IPS DF 6.9 (cell line): Measurements from ENCODE around the gene CACNA1E.
A peak's percentile ranks its signal among the peaks of the same experiment; 100 is the strongest.

ENCODE experiments used
- DNase-seq: peaks from one replicate; pipeline ENCODE4 v3.0.0-alpha.2; 2013; ENCODE audit warnings: low read depth, low spot score
- H3K27ac ChIP-seq: one replicate; pipeline ENCODE4 v1.5.1; 2013; ENCODE audit warnings: low read length, control low read depth
- H3K27me3 ChIP-seq: 2 replicates; pipeline ENCODE4 v1.6.1; 2013; ENCODE audit warnings: mild to moderate bottlenecking, low read length; ENCODE audit not compliant: control insufficient read depth, insufficient read depth
- H3K36me3 ChIP-seq: 2 replicates; pipeline ENCODE4 v1.6.1; 2013; ENCODE audit warnings: low read length; ENCODE audit not compliant: control insufficient read depth, insufficient read depth
- H3K4me1 ChIP-seq: 2 replicates; pipeline ENCODE4 v1.6.1; 2013; ENCODE audit warnings: low read length; ENCODE audit not compliant: control insufficient read depth, insufficient read depth
- H3K4me3 ChIP-seq: 2 replicates; pipeline ENCODE4 v1.5.1; 2013; ENCODE audit warnings: mild to moderate bottlenecking, low read length
- H3K9me3 ChIP-seq: 2 replicates; pipeline ENCODE4 v1.6.1; 2013; ENCODE audit warnings: low read length, inconsistent platforms; ENCODE audit not compliant: control insufficient read depth, insufficient read depth
- WGBS: extraction: QIAGEN DNeasy Blood & Tissue Kit; methylation state at CpG from one replicate; pipeline ENCODE4 v1.1.7; 2013; ENCODE audit warnings: mixed read lengths, missing lambda C conversion rate; ENCODE audit not compliant: insufficient read length, insufficient coverage; 5-methylcytosine and 5-hydroxymethylcytosine counted together

The CACNA1E gene

DNA sequence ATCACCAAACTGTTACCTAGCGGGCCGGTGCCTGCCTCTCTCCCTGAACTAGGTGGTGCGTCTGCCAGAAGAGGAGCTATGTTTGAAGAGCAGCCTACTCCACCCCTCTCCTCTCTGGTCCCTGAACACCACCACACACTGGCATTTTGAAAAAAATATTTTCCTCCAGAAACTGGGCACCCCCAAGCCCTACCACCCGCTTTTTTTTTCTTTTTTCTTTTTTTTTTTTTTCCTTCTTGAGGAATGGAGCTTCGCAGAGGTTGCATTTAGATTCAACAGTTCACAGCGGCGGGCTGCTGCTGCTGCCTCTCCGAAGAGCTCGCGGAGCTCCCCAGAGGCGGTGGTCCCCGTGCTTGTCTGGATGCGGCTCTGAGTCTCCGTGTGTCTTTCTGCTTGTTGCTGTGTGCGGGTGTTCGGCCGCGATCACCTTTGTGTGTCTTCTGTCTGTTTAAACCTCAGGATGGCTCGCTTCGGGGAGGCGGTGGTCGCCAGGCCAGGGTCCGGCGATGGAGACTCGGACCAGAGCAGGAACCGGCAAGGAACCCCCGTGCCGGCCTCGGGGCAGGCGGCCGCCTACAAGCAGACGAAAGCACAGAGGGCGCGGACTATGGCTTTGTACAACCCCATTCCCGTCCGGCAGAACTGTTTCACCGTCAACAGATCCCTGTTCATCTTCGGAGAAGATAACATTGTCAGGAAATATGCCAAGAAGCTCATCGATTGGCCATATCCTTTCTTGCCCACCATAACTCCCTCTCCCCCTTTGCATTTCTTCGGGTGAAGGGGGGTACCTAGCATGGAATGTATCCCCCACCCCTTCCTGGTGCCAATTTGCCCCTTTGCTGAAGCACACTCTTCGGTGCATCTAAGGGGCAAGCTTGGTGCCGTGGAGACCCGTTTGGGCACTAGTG, at the start of gene CACNA1E:
Gene CACNA1E, plus strand, starts transcription at position 233 of the 911 bp plus-strand sequence. Its CDS starts 228 bp downstream, at position 461.
- H3K36me3 ChIP-seq = no peaks in the 10 kb centered on the region
- no CpG with 5 or more reads among the region's 43 CpGs for WGBS
- peaks cover 36% of the 10 kb centered on the region for H3K27me3 ChIP-seq
- H3K9me3 ChIP-seq = no peaks in the 10 kb centered on the region
- H3K4me1 ChIP-seq = peaks cover 6% of the 10 kb centered on the region; the same call in 1 of the 2 replicates
- H3K27ac ChIP-seq = no peak within 1 kb of the TSS
- H3K4me3 ChIP-seq = peak within 1 kb of the TSS; percentile 42; the same call in 1 of the 2 replicates
- DNase-seq = no peak

DNA sequence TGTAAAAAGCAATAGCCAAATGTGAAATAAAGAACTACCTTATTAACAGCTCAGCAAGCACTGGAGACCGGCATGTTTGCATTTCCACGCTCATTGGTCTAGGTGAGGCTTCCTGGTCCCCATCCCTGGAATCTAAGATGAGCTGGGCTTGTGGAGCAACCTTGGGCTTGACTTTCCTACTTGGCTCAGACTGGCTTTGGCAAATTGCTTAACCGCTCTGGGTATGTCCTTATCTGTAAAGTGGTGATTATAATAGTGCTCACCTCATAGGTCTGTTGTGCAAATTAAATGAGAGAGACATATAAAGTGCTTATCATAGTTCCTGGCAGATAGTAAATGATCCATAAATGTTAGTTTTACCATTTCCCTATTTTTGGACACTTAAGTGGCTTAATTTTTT, 49.4 kb upstream of the CACNA1E start:
- H3K36me3 ChIP-seq = no peaks in the 10 kb centered on the region
- no peak for DNase-seq
- WGBS = no CpG with 5 or more reads among the region's 3 CpGs
- no peaks in the 10 kb centered on the region for H3K4me1 ChIP-seq
- H3K27ac ChIP-seq = no peak overlapping the region
- no peaks in the 10 kb centered on the region for H3K9me3 ChIP-seq
- no peaks in the 10 kb centered on the region for H3K27me3 ChIP-seq
- H3K4me3 ChIP-seq = no peak overlapping the region

DNA sequence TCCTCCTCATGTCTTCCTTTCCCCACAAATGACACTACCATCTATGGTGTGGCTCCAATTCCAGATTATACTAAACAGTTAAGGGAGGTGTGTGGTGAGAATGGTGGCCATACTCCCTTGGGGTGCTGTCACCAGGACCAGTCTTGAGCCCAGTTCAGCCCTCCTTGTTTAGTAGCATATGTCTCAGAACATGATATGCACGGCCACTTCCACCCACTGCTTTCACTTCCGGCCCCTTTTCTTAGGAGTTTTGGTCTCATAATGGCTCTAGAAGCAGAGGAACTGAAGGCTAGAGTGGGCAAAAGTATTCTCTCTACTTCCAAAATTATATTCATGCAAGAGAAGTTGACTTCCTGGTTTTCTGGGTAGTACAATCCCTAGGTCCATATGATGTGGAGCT, 45.3 kb upstream of the CACNA1E start:
- H3K4me1 ChIP-seq = no peaks in the 10 kb centered on the region
- no CpG with 5 or more reads among the region's 2 CpGs for WGBS
- no peaks in the 10 kb centered on the region for H3K36me3 ChIP-seq

DNA sequence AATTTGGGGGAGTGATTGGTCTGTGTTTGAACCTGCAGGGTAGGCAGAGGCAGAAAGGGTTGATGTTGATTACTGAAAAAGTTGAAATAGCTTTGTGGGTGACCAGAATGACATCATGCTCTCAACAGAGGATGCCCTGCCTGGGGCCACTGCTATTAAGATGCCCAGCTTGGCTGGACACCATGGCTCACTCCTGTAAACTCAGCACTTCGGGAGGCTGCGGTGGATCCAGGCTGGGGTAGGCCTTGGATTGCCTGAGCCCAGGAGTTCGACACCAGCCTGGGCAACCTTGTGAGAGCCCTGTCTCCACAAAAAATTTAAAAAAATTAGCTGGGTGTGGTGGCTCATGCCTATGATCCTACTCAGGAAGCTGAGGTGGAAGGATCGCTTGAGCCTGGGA, 42.8 kb upstream of the CACNA1E start:
- WGBS = no CpG with 5 or more reads among the region's 4 CpGs
- Histone ChIP-seq H3K27me3 (no peaks in the 10 kb centered on the region), H3K4me1 (no peaks in the 10 kb centered on the region), H3K4me3 (no peak overlapping the region), H3K36me3 (no peaks in the 10 kb centered on the region), H3K27ac (no peak overlapping the region), H3K9me3 (no peaks in the 10 kb centered on the region)
- DNase-seq = no peak

More for the DNA sequence above, 45.3 kb upstream of the CACNA1E start:
- Histone ChIP-seq H3K4me3 (no peak overlapping the region), H3K27me3 (no peaks in the 10 kb centered on the region), H3K9me3 (no peaks in the 10 kb centered on the region), H3K27ac (no peak overlapping the region)
- DNase-seq = no peak

DNA sequence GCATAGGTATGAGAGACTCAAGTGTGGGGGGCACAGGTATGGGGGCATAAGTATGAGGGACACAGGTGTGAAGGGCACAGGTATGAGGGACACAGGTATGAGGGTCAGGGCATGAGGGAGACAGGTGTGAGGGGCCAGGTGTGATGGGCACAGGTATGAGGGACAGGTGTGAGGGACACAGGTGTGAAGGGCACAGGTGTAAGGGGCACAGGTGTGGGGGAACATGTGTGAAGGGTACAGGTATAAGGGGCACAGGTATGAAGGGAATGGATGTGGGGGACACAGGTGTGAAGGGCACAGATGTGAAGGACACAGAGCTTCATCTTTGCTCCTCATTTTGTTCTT, 41.2 kb upstream of the CACNA1E start:
- DNase-seq = no peak
- no peaks in the 10 kb centered on the region for H3K4me1 ChIP-seq
- no peak overlapping the region for H3K4me3 ChIP-seq
- no peak overlapping the region for H3K27ac ChIP-seq
- no peaks in the 10 kb centered on the region for H3K36me3 ChIP-seq
- H3K9me3 ChIP-seq = no peaks in the 10 kb centered on the region
- no peaks in the 10 kb centered on the region for H3K27me3 ChIP-seq

DNA sequence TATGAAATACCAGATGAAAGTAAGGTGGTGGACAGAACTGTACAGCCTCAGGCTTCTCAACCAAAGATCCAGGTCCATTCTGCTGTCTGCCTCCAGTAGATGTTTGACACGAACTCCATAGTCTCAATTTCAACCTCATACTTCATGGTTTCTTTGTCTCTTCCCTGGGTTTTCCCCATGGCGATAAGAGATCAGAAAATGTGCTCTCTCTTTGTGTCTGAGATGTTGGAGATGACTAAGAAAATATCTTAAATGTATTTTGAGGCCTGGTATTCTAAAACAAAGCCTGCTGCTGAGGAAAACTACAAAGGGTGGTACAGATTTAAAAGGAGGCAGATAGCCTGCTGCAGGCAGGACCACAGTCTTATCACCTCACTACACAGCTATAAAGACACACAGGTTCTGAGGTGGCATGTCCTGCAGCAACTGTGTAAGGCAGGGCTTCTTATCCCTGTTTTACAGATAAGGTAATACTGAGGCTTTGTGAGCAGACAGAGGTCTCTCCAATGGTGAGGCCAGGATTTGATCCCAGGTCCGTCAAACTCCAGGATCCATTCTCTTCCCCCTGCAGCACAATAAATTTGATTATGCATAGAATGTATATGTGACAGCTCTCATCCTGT, 40.0 kb upstream of the CACNA1E start:
- no CpG with 5 or more reads among the region's 3 CpGs for WGBS
- Histone ChIP-seq H3K27me3 (no peaks in the 10 kb centered on the region), H3K27ac (no peak overlapping the region), H3K4me3 (no peak overlapping the region), H3K36me3 (no peaks in the 10 kb centered on the region), H3K4me1 (no peaks in the 10 kb centered on the region), H3K9me3 (no peaks in the 10 kb centered on the region)
- DNase-seq = no peak

DNA sequence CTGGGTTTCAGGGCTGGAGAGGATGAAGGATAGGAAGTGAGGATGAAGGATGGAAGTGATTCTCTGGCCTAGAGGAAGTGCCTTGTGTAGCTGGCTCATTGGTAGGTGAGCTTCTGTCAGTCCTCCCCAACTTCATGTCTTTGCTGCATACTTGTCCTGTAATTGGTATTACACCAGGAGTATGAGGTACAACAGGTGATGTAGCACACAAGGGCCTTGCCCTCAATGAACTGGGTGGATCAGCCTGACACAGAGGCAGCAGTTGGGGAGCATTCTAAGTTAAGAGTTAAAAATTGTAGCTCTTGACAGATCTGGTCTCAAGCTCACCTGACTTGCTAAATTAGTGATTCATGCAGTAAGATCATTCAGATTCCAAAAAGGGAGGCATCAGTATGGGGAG, 37.9 kb upstream of the CACNA1E start:
- H3K27me3 ChIP-seq = no peaks in the 10 kb centered on the region
- H3K4me3 ChIP-seq = no peak overlapping the region
- no peak overlapping the region for H3K27ac ChIP-seq

DNA sequence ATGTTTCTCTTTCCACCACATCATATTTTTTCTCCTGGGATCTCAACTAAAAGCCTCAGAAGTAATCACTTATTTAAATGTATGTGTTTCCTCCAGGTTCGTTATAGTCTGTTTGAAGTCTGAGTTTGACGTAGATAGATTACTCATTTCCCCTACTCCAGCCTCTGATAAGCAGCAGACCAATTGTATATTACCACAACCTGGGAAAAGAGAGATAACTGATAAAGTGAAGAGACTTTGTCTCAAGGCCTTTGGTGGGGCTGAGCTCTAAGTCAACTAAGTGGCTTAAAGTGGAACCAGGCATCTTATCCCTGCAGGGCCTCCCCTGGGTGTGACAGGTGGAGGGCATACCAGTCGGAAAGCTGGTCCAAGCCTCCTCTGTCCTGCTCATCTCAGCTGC, 34.9 kb upstream of the CACNA1E start:
- Histone ChIP-seq H3K4me3 (no peak overlapping the region), H3K9me3 (no peaks in the 10 kb centered on the region), H3K4me1 (no peaks in the 10 kb centered on the region), H3K27me3 (no peaks in the 10 kb centered on the region), H3K27ac (no peak overlapping the region), H3K36me3 (no peaks in the 10 kb centered on the region)
- no peak for DNase-seq
- no CpG with 5 or more reads among the region's 3 CpGs for WGBS

More for the DNA sequence above, 37.9 kb upstream of the CACNA1E start:
- H3K36me3 ChIP-seq = no peaks in the 10 kb centered on the region
- no peak for DNase-seq
- no peaks in the 10 kb centered on the region for H3K9me3 ChIP-seq
- no peaks in the 10 kb centered on the region for H3K4me1 ChIP-seq

DNA sequence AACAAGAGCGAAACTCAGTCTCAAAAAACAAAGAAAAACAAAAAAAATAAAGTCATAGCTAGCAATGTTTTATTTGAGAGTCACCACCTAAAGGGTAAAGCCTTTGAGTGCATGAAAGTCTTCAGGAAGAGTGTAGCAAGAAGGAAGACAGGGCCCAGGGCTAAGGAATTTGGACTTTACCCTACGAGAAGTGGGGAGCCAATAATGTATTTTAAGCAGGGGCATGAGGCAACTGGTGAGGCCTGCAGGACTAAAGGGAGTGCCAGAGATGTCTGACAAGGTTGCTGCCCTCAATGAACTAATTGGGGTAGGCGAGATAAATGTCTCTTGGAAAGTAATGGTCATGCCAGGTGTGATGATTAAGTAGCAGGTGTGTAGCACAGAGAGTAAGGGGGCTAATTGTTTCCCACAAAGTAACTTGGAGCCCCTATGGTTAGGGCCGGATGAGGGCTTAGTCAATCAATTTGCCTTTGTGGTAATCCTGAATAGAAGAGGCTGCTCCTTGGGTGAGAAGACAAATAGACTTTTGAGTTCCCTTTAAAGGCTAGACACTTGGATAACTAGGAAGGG, 31.6 kb upstream of the CACNA1E start:
- Histone ChIP-seq H3K4me3 (no peak overlapping the region), H3K9me3 (no peaks in the 10 kb centered on the region), H3K36me3 (no peaks in the 10 kb centered on the region), H3K27me3 (no peaks in the 10 kb centered on the region), H3K4me1 (no peaks in the 10 kb centered on the region), H3K27ac (no peak overlapping the region)
- no peak for DNase-seq
- WGBS = no CpG with 5 or more reads among the region's 4 CpGs

DNA sequence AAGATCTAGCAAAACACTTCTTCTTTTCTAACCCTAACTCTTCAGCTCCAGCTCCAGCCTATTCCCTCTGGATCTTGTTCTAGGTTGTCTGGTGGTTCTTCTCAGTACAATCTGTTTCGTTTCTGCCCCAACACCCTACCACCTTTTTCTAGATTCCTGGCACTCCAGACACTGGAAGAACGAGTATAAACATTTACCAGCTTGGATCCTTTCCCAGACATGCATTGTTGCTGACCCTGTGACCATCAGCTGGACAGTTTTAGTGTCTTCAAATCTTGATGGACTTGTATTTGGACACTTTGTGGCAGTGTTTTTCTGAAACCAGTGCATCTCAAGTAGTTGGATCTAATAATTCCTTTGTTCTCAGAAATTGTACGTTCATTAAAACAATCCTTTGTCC, 30.6 kb upstream of the CACNA1E start:
- no peaks in the 10 kb centered on the region for H3K36me3 ChIP-seq
- WGBS = no CpG with 5 or more reads among the region's 3 CpGs
- no peaks in the 10 kb centered on the region for H3K27me3 ChIP-seq
- no peak overlapping the region for H3K4me3 ChIP-seq
- no peaks in the 10 kb centered on the region for H3K9me3 ChIP-seq
- DNase-seq = no peak
- no peaks in the 10 kb centered on the region; the same call in 1 of the 2 replicates for H3K4me1 ChIP-seq
- H3K27ac ChIP-seq = no peak overlapping the region
